Uterus (tissue), 2 donors: Measurements from ENCODE around the gene COX10.
"Not testable (repeated sequence)": the region's sequence is repeated elsewhere in the genome, so short reads cannot be mapped to it uniquely, and the experiment has no call there.

Source experiments
- CTCF ChIP-seq, 4 experiments: fragments of 200-600 bp in 2 of 4; fragments of 450-650 bp in 2 of 4; sonication (generic) in 2 of 4; IDR thresholded peaks; one replicate each; pipeline ENCODE4 v1.5.1; 2016 to 2019; ENCODE audit warnings: antibody characterized with exemption in 4 of 4, mild to moderate bottlenecking in 2 of 4, moderate library complexity in 1 of 4
- POLR2A ChIP-seq, 2 donors: fragments of 450-650 bp; IDR thresholded peaks; one replicate each; pipeline ENCODE4 v1.6.1; 2016; ENCODE audit warnings: antibody characterized with exemption in 2 of 2, mild to moderate bottlenecking in 1 of 2, moderate library complexity in 1 of 2

GRCh38 chr17:14236032-14236431 is 166.7 kb downstream of the COX10 start:
- not testable (repeated sequence) for TF ChIP-seq CTCF, POLR2A (IDR thresholded peaks at IDR 0.05)
